DOHH2 (cell line): ENCODE results near the gene TGM2.

ENCODE experiments used
- H3F3A ChIP-seq: fragments of 200-600 bp; sonication (generic), shearing (Covaris generic); 2 replicates; pipeline ENCODE4 v1.6.0; 2016; ENCODE audit warnings: antibody characterized with exemption, mild to moderate bottlenecking; ENCODE audit not compliant: control insufficient read depth, insufficient read depth
- H3K27ac ChIP-seq: fragments of 200-600 bp; sonication (generic); 2 replicates; pipeline ENCODE4 v1.5.1; 2014; ENCODE audit warnings: low read depth, mild to moderate bottlenecking, low read length, moderate library complexity
- H3K27me3 ChIP-seq: fragments of 200-600 bp; sonication (generic); 2 replicates; pipeline ENCODE4 v1.6.1; 2014; ENCODE audit warnings: mild to moderate bottlenecking, low read length, mixed read lengths; ENCODE audit not compliant: control insufficient read depth
- H3K36me3 ChIP-seq: fragments of 200-600 bp; sonication (generic); 2 replicates; pipeline ENCODE4 v1.6.1; 2014; ENCODE audit warnings: mild to moderate bottlenecking, low read length, moderate library complexity, mixed read lengths; ENCODE audit not compliant: control insufficient read depth
- H3K4me1 ChIP-seq: fragments of 200-600 bp; sonication (generic); 2 replicates; pipeline ENCODE4 v1.6.1; 2014; ENCODE audit warnings: mild to moderate bottlenecking, low read length, mixed read lengths; ENCODE audit not compliant: control insufficient read depth
- H3K4me2 ChIP-seq: fragments of 200-600 bp; sonication (generic); 2 replicates; pipeline ENCODE4 v1.6.0; 2014; ENCODE audit warnings: mild to moderate bottlenecking, low read length, moderate library complexity
- H3K4me3 ChIP-seq: fragments of 200-600 bp; sonication (generic); 2 replicates; pipeline ENCODE4 v1.5.1; 2014; ENCODE audit warnings: mild to moderate bottlenecking, low read length, mixed read lengths
- H3K79me2 ChIP-seq: fragments of 200-600 bp; sonication (generic); 2 replicates; pipeline ENCODE4 v1.6.1; 2014; ENCODE audit warnings: mild to moderate bottlenecking, low read length, mixed read lengths; ENCODE audit not compliant: control insufficient read depth
- H3K9me2 ChIP-seq: fragments of 200-600 bp; sonication (generic); replicated peaks from 2 replicates; pipeline ENCODE4 v1.6.1; 2014; ENCODE audit warnings: mild to moderate bottlenecking, low read length, mixed read lengths; ENCODE audit not compliant: control insufficient read depth
- H3K9me3 ChIP-seq: fragments of 200-600 bp; sonication (generic); 2 replicates; pipeline ENCODE4 v1.6.1; 2014; ENCODE audit warnings: antibody characterized with exemption, low read length, mixed read lengths; ENCODE audit not compliant: control insufficient read depth, insufficient read depth
- H4K20me1 ChIP-seq: fragments of 200-600 bp; sonication (generic); 2 replicates; pipeline ENCODE4 v1.6.0; 2014; ENCODE audit warnings: low read depth, mild to moderate bottlenecking, antibody characterized with exemption, low read length, moderate library complexity; ENCODE audit not compliant: control insufficient read depth, insufficient read depth
- CTCF ChIP-seq: fragments of 200-600 bp; sonication (generic); IDR thresholded peaks from one replicate; pipeline ENCODE4 v1.5.1; 2014; ENCODE audit warnings: antibody characterized with exemption, mild to moderate bottlenecking, low read depth, low read length; ENCODE audit not compliant: poor library complexity, severe bottlenecking
- EZH2phosphoT487 ChIP-seq: fragments of 200-600 bp; sonication (generic); IDR thresholded peaks from 2 replicates; pipeline ENCODE4 v1.6.1; 2017; ENCODE audit warnings: borderline replicate concordance, mild to moderate bottlenecking, antibody characterized with exemption, low read length, moderate library complexity, mixed read lengths

Gene TGM2

GRCh38 chr20:38156888-38157634, 8.0 kb downstream of the TGM2 start:
- Histone ChIP-seq H3K36me3 (no peaks in the 10 kb centered on the region), H3K79me2 (no peaks in the 10 kb centered on the region), H3K9me2 (no peaks in the 10 kb centered on the region), H4K20me1 (no peaks in the 10 kb centered on the region), H3K27me3 (peaks cover 6% of the 10 kb centered on the region), H3K9me3 (no peaks in the 10 kb centered on the region), H3K4me1 (no peaks in the 10 kb centered on the region), H3K27ac (no peak overlapping the region), H3F3A (no peaks in the 10 kb centered on the region), H3K4me3 (no peak overlapping the region), H3K4me2 (no peak overlapping the region)
- TF ChIP-seq CTCF (no peak), EZH2phosphoT487 (no peak)

GRCh38 chr20:38156280-38156679, 8.8 kb downstream of the TGM2 start:
- Histone ChIP-seq H3K4me3 (no peak overlapping the region), H3K4me2 (no peak overlapping the region), H3K27me3 (peaks cover 6% of the 10 kb centered on the region), H3K36me3 (no peaks in the 10 kb centered on the region), H3K4me1 (no peaks in the 10 kb centered on the region), H3K79me2 (no peaks in the 10 kb centered on the region), H3K9me2 (no peaks in the 10 kb centered on the region), H3F3A (no peaks in the 10 kb centered on the region), H4K20me1 (no peaks in the 10 kb centered on the region), H3K27ac (no peak overlapping the region), H3K9me3 (no peaks in the 10 kb centered on the region)
- TF ChIP-seq CTCF (no peak), EZH2phosphoT487 (no peak)

- no peak overlapping the region for H3K27ac ChIP-seq
- H3K27me3 ChIP-seq: peaks cover 6% of the 10 kb centered on the region
- H3K9me2 ChIP-seq: no peaks in the 10 kb centered on the region
- no peak overlapping the region for H3K4me3 ChIP-seq
- H3K4me2 ChIP-seq: no peak overlapping the region
- H3F3A ChIP-seq: no peaks in the 10 kb centered on the region
- H3K9me3 ChIP-seq: no peaks in the 10 kb centered on the region
- H3K4me1 ChIP-seq: no peaks in the 10 kb centered on the region
- no peaks in the 10 kb centered on the region for H3K36me3 ChIP-seq
- no peaks in the 10 kb centered on the region for H3K79me2 ChIP-seq
- no peaks in the 10 kb centered on the region for H4K20me1 ChIP-seq
- TF ChIP-seq EZH2phosphoT487: no peak
- no peak for TF ChIP-seq CTCF
Observed at GRCh38 chr20:38155811-38156210, 9.3 kb downstream of the TGM2 start.

GRCh38 chr20:38153401-38153800, 11.7 kb downstream of the TGM2 start:
- Histone ChIP-seq H3K4me3 (no peak overlapping the region), H3K9me2 (no peaks in the 10 kb centered on the region), H4K20me1 (no peaks in the 10 kb centered on the region), H3K27me3 (peaks cover 6% of the 10 kb centered on the region), H3K36me3 (no peaks in the 10 kb centered on the region), H3F3A (no peaks in the 10 kb centered on the region), H3K27ac (no peak overlapping the region), H3K4me1 (no peaks in the 10 kb centered on the region), H3K4me2 (no peak overlapping the region), H3K79me2 (no peaks in the 10 kb centered on the region), H3K9me3 (no peaks in the 10 kb centered on the region)
- TF ChIP-seq CTCF (no peak), EZH2phosphoT487 (no peak)
